GM18951 (cell line): Measurements from ENCODE around the gene HPCAL1.
A peak's percentile ranks its signal among the peaks of the same experiment; 100 is the strongest.
"Not testable (repeated sequence)": the region's sequence is repeated elsewhere in the genome, so short reads cannot be mapped to it uniquely, and the experiment has no call there.

Experiments
- POLR2A ChIP-seq: IDR thresholded peaks from 4 replicates; pipeline ENCODE4 v1.6.1; 2011; ENCODE audit warnings: mild to moderate bottlenecking; ENCODE audit not compliant: insufficient read length, insufficient read depth; ENCODE audit errors: extremely low read depth
- in situ Hi-C: fragments of 300-500 bp; cut with MboI; formaldehyde crosslinking; loops from one replicate; pipeline ENCODE4 v1.12.0; 2022; ENCODE audit warnings: low sequenced_read_pairs, mixed read lengths, inconsistent platforms; ENCODE audit not compliant: unreplicated experiment

Gene HPCAL1

GRCh38 chr2:10302479-10303180 lies at the start of gene HPCAL1:
Gene HPCAL1, plus strand, starts transcription at chr2:10302904. Its CDS starts 116,854 bp downstream, at chr2:10419758.
- in situ Hi-C loops, result loop anchor here (10.0 kb wide), 1 partner anchor 102 kb away; no protein-coding TSS in a partner anchor
- TF ChIP-seq POLR2A, result peak; percentile 63

- no peak for TF ChIP-seq POLR2A
- in situ Hi-C loops, result no loop called here
These were observed 48.9 kb upstream of the HPCAL1 start for GRCh38 chr2:10253596-10254372.

GRCh38 chr2:10254373-10255188 lies 48.1 kb upstream of the HPCAL1 start:
- no peak for TF ChIP-seq POLR2A
- in situ Hi-C loops, result no loop called here

GRCh38 chr2:10255189-10256030 lies 47.3 kb upstream of the HPCAL1 start:
- no peak for TF ChIP-seq POLR2A

GRCh38 chr2:10256031-10256514 lies 46.6 kb upstream of the HPCAL1 start:
- in situ Hi-C loops, result no loop called here
- TF ChIP-seq POLR2A, result no peak

More at GRCh38 chr2:10255189-10256030, 47.3 kb upstream of the HPCAL1 start:
- in situ Hi-C loops, result no loop called here

GRCh38 chr2:10256515-10257031 lies 46.1 kb upstream of the HPCAL1 start:
- no peak for TF ChIP-seq POLR2A
- in situ Hi-C loops, result no loop called here

- no peak for TF ChIP-seq POLR2A
- in situ Hi-C loops, result no loop called here
These were observed 45.7 kb upstream of the HPCAL1 start for GRCh38 chr2:10257036-10257435.

GRCh38 chr2:10257500-10258147 lies 45.1 kb upstream of the HPCAL1 start:
- in situ Hi-C loops, result no loop called here
- TF ChIP-seq POLR2A, result no peak

- no peak for TF ChIP-seq POLR2A
- in situ Hi-C loops, result no loop called here
These were observed 44.4 kb upstream of the HPCAL1 start for GRCh38 chr2:10258326-10258725.

GRCh38 chr2:10258726-10259125 lies 44.0 kb upstream of the HPCAL1 start:
- in situ Hi-C loops, result no loop called here
- TF ChIP-seq POLR2A, result no peak

GRCh38 chr2:10260130-10260529 lies 42.6 kb upstream of the HPCAL1 start:
- in situ Hi-C loops, result no loop called here
- no peak for TF ChIP-seq POLR2A

GRCh38 chr2:10263526-10263925 lies 39.2 kb upstream of the HPCAL1 start:
- in situ Hi-C loops, result not testable (repeated sequence)
